Activated T-cell treated with anti-CD3 and anti-CD28 coated beads, Interleukin-2, amount 50 U/mL, for 48 hours (primary cell): ENCODE measurements around the gene PRRT1B.
A peak's percentile ranks its signal among the peaks of the same experiment; 100 is the strongest.
"Not testable (repeated sequence)": the region's sequence is repeated elsewhere in the genome, so short reads cannot be mapped to it uniquely, and the experiment has no call there.

Source experiments
- DNase-seq, 2 experiments: peaks; one replicate each; pipeline ENCODE4 v3.0.0-alpha.2; 2020

The PRRT1B gene

DNA sequence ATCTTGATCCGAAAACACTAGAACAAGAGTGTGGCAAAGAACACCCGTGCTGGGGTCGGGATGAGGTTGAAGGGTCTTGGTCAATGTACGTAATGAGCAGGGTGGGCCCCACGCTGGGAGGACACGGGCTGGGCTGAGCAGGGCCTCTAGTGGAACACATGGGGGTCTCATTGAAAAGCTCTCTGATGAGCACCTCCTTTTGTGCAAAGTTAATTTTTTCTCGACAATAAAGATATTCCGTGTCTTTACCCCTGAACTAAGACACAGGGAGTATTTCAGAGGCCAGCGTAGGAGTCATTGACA is 22.3 kb upstream of the PRRT1B start:
- no peak for DNase-seq

DNA sequence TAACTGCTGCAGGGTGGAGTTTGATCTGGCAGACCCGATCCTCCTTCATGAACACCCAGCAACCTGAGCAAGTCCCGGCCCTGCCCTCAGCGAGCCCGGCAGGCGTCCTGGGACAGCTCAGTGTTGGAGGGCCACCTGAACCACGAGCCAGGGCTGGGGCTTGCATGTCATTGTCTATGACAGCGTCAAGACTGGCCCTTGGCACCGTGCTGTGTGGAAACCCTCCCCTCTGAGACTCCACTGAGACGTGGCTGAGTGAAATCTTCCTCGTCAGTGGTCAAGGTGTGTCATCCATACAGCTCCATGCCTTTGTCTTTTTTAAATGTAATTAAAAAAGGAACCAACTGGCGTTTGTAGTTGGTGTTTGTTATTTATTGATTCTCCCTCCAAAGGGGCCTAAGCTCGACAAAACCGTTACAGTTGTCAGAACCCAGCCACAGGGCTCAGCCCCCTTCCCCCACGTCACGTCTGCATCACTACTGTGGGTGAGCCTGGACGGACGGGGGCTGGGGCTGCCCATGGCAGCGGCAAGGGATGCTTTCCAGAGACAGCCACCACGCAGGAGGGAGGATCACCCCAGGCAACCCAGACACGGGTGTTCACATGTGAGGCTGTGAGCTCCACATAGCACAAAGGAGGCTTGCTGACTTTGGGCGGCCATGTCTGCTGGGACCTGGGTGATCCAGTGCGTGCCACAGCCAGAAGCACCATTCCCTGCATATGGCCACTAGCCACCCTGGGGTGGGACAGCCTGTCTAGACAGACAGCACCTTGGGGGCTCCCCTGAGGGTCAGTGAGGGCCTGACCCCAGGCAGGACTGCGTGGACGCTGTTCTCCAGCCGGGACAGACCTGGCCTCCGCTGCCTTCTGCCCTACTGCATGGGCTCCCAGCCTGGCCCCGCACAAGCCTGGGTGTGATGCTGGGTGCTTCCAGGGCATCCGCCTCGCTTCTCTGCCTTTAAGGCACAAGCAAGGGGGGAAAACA is 21.6 kb upstream of the PRRT1B start:
- no peak for DNase-seq

DNA sequence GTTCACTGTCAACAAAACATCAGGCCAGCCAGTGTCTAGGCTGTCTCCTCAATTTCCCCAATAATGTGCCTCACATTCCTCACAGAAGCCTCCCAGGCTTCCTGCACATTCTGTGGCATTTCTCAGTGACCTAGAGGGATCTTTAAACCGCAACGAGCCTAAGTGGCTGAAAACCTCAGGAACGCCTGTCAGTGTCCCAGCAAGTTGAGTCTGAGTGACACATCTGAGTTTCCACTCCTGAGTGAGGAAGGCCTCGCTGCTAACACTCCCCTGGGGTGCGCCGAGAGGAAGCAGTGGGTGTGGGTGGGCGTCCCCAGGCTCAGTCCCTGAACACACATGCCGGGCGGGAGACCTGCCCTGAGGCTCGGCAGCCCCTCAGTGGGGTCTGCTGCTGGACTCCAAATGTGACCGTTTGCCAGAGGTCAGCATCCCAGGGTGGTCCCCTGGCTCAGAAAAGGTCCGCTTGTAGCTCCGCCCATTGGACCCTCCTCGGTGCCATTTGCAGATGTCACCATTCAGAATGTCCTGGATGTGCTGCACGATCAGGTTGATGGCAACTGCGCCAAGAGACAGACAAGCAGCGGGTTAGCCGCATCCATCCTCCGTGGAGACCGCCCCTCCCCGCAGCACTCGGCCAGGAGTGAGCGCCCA is 20.5 kb upstream of the PRRT1B start:
- no peak for DNase-seq

DNA sequence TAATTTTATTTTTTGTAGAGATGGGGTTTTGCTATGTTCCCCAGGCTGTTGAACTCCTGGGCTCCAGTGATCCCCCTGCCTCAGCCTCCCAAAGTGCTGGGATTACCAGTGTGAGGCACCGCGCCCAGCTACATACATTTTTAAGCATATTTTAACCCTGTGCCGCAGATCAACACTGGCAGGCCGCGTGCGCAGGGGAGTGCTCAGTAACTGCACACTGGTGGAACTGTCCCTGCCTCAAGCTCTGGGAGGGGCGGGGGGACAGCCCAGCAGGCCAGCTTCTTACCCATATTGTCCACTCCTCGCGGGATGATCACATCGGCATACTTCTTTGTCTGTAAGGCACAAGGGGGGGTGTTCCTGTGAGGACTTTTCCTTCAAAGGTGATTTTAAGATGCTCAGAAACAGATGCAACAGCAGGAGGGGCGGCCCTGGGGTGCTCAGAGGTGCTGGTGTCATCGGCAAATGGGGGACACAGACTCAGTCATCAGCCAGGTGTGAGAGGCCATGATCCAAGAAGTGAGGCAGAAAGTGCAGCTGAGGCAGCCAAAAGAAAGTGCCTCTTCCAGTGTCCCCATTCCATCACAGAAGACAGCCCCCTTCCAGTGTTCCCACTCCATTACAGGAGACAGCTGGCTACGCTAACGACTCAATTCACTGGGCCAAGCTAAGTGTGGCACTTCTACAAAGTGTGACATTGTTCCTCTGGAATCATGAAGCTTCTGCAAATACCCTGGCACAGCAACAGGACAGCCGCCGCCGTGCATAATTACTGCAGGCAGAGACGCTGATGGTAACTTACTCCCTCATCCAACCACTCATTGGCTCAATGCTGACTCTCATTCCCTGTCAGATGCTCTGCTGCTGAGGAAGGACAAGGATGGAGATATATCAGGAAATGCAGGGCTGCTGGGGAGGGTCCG is 19.4 kb upstream of the PRRT1B start:
- DNase-seq: no peak

DNA sequence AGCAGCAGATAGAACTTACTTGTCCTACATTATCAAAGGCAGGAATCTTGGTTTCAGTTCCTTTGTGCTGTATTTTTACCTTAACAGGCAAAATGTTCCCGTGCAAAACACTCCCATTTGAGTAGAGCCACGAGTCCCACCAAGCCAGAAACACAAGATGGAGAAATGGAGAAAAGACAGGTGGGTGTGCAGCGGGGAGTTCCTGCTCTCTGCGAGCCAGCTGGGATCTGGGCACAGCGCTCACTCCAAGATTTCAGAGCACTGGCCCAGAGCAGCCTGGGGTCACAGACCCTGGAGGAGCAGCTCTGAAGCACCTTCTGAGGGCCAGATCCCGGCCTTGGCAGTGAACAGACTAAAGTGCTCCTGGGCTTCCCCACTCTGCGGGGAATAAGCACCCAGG is 17.1 kb upstream of the PRRT1B start:
- no peak for DNase-seq

DNA sequence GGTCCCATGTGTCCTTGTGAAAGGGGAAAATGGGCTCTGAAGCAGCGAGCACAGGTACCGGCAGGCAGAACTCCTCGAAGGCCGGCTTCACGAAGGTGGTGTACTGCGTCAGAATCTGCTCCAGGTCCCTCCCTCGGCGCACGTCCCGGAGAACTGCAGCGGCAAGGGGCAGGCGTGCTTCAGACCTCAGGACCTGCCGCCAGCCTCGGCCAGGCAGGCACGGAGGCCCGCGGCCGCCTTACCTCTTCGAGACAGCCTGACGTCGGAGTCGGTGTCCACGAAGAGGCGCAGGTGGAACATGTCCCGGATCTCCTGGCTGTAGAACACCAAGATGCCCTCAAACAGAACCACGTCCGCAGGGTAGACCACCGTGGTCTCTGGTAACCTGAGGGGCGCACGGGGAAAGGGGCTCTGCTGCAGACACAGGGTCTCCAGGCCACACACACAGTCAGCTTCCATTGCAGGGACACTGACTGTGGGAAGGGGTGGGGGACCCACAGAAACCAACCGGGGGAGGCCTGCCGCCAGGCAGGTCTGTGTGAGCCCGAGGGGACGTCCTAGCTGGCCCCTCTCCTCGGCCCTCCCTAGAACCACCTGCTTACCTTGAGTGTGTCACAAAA is 16.3 kb upstream of the PRRT1B start:
- DNase-seq: no peak

DNA sequence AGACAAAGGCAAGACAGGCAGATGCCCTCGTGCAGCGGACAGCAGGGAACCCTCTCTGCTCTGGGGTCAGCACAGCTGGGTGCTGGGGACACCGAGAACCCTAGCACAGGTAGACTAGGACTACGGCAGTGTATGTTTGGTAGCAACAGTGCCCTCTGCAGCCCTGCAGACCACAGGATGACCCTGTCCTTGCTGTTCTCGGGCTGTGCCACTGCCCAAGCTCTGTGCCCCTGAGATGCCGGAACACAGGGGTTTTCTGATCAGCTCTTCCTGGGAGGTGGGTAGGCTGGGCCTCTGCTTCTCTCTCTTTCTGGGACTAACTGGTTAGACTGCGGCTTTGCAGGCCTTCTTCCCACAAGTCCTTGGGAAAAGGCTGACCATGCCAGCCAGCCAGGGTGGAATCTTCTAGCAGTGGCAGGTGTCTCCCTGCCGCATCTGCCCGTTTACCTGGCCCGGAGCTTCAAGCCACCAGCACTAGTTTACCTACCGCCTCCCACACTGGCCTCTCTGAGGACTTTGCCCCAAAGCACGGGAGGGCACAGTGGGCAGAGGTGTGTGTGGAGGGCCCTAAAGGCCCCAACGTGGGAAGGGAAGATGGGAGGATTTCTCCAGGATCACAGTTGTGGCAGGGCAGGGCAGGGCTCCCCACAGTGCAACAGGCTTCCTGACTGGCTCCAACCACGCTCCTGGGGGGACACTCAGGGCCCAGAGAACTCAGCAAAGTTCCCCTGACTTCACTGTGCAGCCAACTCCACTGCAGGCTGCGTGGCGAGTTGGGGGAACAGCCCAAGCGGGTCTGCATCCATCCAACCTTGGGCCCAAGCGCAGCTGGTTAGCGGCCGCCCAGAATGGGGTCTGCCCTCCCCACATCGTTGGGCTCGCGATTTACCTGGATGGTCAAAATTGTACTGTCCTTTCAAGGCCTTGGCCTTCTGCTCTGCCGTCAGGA is 15.5 kb upstream of the PRRT1B start:
- no peak for DNase-seq

DNA sequence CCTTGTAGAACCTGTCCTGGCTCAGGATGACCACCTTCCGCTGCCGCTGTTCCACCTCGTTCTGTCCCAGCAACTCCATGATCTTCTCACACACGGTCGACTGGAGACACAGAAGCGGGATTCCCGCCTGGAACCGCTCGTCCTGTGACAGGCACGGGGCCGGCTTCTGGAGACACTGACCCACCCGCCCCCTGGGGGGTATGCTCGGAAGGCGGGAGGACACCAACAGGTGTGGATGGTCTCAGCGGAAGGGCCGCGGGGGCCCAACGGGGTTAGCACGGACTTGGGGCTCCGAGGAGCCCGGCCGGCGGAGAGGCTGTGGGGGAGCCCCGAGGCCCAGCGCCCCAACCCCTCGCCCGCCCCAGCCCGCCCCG is 14.8 kb upstream of the PRRT1B start:
- DNase-seq: peak; percentile 41 to 48

DNA sequence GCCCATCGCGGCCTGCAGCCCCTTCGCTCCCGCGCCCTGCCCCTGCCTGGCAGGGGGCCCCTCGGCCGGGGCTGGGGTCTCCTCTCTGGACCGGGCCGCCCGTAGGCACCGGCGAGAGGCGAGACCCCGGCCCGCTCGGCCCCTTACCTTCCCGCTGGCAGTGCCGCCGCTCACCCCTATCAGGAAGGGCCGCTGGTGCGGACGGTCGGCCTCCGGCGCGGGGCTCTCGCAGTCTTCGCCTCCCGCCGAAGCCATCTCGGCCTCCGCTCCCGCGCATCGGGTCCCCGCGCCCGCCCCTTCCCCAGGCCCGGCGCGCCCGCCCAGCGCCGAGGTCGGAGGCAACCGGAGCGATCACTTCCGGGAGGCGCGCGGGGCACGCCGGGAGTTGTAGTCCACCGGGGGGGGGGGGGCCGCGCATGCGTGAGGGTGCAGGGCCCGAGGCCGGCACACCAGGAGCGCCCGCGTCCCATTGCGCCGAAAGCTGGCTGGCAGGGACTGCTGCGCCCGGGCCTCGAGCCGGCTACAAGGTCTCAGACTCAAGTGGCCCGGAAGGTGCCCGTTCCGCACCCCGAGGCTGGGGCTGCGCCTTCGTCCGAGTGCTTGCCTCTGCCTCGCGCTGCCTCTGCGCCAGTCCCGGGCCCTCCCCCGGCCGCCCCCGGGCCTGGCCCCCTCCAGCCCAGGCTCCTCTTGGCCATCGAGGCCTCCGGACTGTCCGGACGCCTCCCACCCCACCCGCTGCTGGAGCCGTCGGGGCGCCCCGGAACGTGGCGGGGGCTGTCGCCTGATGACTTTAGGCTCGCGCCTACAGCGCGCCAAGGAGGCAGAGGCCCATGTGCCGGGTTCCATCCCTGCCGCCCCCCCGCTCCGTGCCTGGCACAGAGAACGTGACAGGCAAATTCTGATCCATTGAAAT is 14.1 kb upstream of the PRRT1B start, which contains the start of gene UCK1:
Gene UCK1 (minus strand): TSS at position 344 of the 913 bp plus-strand sequence. CDS start 89 bp downstream, at position 255.
- DNase-seq: peak; percentile 79 to 83

DNA sequence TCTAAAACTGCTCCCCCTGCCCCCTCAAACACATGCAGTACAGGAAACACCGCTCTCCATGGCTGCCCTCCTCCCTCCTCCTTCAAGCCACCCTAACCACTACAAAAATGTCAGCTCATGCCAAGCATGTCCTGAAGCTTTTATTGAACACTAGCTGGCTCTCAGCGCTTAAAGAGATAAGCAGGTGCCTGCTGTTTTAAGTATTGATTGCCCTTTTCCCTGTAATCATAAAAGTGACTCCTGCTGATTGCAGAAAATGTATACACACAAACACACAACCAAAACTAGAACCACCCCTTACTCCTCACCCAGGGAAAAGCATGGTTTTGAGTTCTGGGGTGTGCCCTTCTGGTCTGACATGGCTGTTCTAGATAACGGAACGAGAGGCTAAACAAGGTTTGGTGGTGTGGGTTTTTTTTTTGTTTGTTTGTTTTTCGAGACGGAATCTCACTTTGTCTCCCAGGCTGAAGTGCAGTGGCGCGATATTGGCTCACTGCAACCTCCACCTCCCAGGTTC is 10.5 kb upstream of the PRRT1B start:
- DNase-seq: no peak

DNA sequence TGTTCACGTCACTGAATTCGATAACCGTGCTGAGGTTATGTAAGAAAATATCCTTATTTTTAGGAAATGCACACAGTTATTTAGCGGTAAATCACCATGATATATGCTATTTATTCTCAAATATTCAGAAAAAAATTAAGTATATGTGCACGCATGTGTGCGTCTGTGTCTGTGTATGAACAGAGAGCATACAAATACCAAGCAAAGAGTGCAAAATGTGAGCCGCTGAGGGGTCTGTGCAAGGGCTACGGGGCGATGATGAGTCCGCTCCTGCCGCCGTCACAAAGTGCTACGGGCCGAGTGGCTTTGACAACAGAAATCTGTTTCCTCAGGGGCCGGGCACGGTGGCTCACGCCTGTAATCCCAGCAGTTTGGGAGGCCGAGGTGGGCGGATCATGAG is 7.4 kb upstream of the PRRT1B start:
- DNase-seq: no peak

DNA sequence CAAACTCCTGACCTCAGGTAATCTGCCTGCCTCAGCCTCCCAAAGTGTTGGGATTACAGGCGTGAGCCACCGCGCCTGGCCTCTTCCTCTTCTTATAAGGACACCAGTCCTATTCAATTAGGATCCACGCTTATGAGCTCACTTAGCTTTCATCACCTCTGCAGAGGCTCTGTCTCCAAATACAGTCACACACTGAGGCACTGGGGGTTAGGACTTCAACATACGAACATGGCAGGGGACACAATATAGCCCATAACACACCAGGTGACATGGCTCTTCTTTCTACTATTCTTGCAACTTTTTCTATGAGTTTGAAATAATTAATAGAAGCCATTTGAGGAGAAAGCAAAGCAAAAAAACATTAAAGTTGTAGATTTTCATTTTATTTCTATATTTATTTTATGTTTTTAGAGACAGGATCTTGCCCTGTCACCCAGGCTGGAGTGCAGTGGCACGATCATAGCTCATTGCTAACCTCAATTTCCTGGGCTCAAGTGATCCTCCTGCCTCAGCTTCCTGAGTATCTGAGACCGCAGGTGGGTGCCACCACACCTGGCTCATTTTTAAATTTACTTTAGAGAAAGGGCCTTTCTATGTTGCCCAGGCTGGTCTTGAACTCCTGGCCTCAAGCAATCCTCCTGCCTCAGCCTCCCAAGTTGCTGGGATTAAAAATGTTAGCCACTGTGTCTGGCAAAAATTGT is 6.0 kb upstream of the PRRT1B start:
- DNase-seq: no peak

DNA sequence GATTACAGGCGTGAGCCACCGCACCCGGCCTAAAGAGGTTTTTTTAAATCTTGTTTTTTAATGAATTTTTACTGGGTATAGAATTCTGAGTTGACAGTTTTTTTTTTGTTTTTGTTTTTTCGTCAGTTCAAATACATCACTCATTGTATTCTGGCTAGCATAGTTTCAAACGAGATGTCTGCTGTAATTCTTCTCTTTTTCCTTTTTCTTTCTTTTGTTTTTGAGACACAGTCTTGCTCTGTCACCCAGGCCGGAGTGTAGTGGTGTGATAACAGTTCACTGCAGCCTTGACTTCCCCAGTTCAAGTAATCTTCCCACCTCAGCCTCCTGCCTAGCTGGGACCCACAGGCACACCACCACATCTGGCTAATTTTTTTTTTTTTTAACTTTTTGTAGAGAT is 2.2 kb upstream of the PRRT1B start:
- no peak for DNase-seq

DNA sequence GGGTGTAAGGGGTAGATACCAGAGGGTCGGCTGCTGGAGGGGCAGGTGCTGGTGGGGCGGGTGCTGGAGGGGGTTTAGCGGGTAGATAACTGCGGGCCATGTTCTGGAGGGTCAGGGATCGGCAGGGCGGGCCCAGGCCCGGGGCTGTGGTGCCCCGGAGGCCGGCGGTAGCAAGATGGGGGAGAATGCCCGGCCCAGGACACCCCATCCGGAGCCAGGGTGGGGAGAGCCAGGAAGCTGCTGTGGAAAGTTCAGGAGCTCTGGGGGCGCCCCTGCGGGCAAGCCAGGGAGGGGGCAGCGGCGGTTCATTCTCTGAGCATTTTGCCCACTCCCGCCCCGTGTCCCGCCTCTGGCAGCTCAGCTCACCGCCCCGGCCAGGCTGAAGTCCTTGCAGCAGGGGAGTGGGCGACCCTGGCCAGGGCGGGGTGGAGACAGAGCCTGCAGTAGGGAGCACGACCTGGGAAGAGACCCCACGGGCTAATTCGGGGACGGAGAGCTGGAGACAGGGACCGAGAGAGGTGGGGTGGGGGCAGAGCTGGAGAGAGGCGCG is 538 bp downstream of the PRRT1B start:
- no peak for DNase-seq

DNA sequence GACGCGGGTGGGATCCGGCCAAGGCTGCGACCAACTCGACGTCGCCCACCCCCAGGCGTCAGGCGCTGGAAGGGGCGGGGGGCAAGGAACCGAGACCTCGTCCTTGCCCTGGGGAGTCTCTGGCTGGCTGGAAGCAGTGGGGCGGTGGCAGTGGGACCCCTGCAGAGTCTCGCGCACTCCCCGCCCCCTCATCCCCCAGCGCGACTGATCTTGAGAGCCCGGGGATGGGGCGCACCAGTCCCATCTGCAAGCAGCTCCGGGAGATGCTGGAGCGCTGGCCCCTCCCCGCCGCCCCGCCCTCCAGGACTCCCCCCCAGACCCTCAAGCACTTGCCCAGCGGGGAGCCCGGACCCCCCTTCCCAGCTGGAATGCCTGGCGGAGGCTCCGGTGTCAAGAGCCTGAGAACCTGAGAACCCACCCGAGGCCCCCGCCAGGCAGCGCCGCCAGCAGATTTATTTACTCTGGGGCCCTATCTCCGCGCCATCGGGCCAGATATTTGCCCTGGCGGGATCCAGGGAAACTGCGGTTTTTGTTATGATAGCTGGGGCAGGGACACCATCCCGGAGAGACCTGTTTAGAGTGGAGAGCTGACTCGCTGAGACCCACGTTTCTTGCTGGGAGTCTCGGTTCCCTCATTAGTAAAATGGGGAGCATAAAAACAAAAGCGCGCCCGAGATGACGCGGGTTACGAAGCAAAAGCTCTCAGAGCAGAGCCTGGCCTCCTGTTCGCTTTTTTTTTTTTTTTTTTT is 1.2 kb downstream of the PRRT1B start:
- DNase-seq: no peak

DNA sequence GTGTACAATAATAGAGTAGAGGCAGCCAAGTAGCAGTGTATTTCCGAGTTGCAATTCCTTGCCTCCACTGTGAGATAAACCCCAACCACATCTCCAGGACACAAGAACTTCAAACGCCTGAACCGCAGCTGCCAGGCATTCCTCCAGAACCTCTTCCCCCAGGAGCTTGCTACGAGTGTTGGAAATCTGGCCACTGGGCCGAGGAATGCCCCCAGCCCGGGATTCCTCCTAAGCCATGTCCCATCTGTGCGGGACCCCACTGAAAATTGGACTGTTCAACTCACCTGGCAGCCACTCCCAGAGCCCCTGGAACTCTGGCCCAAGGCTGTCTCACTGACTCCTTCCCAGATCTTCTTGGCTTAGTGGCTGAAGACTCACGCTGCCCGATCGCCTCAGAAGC is 3.9 kb downstream of the PRRT1B start:
- DNase-seq: not testable (repeated sequence)

DNA sequence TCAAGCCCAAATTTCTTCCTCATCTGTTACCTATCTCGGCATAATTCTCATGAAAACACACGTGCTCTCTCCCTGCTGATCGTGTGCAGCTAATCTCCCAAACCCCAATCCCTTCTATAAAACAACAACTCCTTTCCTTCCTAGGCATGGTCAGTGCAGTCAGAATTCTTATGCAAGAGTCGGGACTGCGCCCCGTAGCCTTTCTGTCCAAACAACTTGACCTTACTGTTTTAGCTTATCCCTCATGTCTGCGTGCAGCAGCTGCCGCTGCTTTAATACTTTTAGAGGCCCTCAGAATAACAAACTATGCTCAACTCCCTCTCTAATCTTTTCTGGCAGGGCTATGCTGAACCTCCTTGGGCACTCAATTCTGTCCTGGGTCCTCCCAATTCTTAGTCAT is 5.1 kb downstream of the PRRT1B start:
- DNase-seq: not testable (repeated sequence)

DNA sequence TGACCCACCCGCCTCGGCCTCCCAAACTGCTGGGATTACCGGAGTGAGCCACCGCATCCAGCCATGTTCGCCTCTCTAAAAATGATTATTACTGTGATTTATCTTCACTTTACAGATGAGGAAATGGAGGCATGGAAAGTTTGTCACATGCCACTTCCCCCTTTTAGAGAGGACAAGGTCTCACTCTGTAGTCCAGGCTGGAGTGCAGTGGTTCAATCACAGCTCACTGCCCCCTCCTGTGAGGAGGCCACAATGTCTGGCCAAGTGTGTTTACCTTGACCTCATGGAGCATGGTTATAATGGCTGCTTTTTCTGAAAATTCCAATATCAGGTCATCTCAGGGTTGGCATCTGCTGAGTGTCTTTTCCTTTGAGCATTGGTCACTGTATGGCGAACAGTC is 6.7 kb downstream of the PRRT1B start:
- no peak for DNase-seq
